ENCODE data around the gene MCEE. TPM values are rescaled to one million over a fixed set of nuclear protein-coding genes. Genes with fewer than 3 reads are reported as not detected.
A peak's percentile ranks its signal among the peaks of the same experiment; 100 is the strongest.

MCEE gene
- total RNA-seq, 4 donors from 2014 or later, result 10.3 to 24.1 (median 18.6) TPM; not detected in 1

DNA sequence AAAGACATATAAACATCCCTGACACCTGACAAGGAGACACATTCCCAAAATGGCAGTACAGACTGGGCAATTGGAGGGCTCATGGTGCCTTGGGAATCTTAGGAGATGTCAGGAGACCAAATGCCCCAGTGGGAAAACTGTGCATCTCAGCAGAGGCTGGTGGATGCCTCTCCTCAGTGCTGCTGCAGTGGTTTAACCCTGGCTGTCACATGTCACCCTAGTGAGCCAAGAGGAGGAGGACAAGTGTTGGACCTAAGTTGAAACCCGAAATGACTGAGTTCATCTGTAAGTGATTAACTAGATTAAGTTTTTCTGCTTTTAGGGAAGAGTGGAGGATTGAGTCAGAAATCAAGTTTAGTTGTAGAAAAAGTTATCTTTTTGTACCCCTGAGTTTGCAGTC, 66.8 kb downstream of the MCEE start:
- DNase-seq, result no peak
- Histone ChIP-seq H3K36me3 (no peaks in the 10 kb centered on the region), H3K9me3 (no peaks in the 10 kb centered on the region), H3K27ac (peak overlapping the region in 1 of 4 donors; percentile 76), H3K4me3 (no peak overlapping the region), H3K4me1 (peaks cover 4 to 9% (median 4%) of the 10 kb centered on the region in 4 donors), H3K27me3 (no peaks in the 10 kb centered on the region)
- TF ChIP-seq POLR2AphosphoS5 (IDR thresholded peaks at IDR 0.05) (no peak), POLR2A (IDR thresholded peaks at IDR 0.05) (no peak), EP300 (IDR thresholded peaks at IDR 0.05; ENCODE audit: low read depth) (no peak)
- TF ChIP-seq, protein P1, sequence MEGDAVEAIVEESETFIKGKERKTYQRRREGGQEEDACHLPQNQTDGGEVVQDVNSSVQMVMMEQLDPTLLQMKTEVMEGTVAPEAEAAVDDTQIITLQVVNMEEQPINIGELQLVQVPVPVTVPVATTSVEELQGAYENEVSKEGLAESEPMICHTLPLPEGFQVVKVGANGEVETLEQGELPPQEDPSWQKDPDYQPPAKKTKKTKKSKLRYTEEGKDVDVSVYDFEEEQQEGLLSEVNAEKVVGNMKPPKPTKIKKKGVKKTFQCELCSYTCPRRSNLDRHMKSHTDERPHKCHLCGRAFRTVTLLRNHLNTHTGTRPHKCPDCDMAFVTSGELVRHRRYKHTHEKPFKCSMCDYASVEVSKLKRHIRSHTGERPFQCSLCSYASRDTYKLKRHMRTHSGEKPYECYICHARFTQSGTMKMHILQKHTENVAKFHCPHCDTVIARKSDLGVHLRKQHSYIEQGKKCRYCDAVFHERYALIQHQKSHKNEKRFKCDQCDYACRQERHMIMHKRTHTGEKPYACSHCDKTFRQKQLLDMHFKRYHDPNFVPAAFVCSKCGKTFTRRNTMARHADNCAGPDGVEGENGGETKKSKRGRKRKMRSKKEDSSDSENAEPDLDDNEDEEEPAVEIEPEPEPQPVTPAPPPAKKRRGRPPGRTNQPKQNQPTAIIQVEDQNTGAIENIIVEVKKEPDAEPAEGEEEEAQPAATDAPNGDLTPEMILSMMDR (IDR thresholded peaks at IDR 0.05), result no peak
- intact Hi-C loops (cut with DNase I; ENCODE audit: low total_unique reads) (no loop called here), in situ Hi-C loops (cut with MboI; ENCODE audit: low pct_ligation_motif_present in 1 of 4, low pct_unique_long_range_greater_than_20kb in 1 of 4, low sequenced_read_pairs in 3 of 4) (no loop called here)
- WGBS, 2 donors (ENCODE audit: low coverage in 1 of 2), result 63 to 83% methylated on average over 1 of the region's 1 CpG

DNA sequence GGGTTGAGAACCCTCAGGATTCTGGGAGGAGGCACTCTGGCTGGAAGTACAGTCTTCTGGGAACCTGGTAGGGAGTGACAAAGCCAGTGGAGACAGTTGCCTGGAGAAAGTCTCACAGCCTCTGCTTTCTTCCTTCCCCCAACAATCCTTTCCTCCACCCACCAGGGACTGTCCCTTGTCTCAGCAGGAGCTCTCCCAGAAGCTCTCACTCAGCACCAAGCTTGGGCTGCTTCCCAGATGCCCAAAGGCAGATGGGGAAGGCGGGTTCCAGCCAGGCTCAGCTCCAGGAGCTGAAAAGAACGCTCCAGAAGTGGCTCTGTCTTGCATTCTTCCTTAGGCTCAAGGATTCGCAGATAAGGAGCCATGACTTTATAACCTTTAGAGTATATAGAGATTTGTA, 69.2 kb downstream of the MCEE start:
- Histone ChIP-seq H3K4me3 (no peak overlapping the region), H3K27ac (no peak overlapping the region), H3K27me3 (no peaks in the 10 kb centered on the region), H3K9me3 (no peaks in the 10 kb centered on the region), H3K36me3 (no peaks in the 10 kb centered on the region), H3K4me1 (no peaks in the 10 kb centered on the region)
- in situ Hi-C loops (cut with MboI; ENCODE audit: low pct_ligation_motif_present in 1 of 4, low pct_unique_long_range_greater_than_20kb in 1 of 4, low sequenced_read_pairs in 3 of 4) (no loop called here), intact Hi-C loops (cut with DNase I; ENCODE audit: low total_unique reads) (no loop called here)
- TF ChIP-seq POLR2AphosphoS5 (IDR thresholded peaks at IDR 0.05) (no peak), EP300 (IDR thresholded peaks at IDR 0.05; ENCODE audit: low read depth) (no peak)
- WGBS, 2 donors (ENCODE audit: low coverage in 1 of 2), result 70 to 100% methylated on average over 1 to 3 of the region's 3 CpGs
- DNase-seq, result no peak

DNA sequence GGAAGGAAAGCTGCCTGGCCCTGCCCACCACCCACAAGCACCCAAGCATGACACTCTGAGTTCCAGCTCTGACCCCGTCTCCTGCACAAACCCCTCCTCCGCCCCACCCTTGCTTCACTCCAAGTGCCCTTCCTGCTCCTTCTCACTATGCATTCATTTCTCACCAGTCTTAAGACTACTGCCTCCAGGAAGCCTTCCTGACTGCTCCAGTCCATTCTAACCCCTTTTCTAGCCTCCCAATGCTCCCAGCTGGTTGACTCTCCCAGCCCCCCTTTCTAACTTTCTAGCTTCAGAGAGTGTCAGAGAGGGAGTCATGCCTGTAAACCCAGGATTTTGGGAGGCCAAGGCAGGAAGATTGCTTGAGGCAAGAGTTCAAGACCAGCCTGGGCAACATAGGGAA, 69.8 kb downstream of the MCEE start:
- WGBS, 2 donors (ENCODE audit: low coverage in 1 of 2), result 87 to 100% methylated on average over 1 to 2 of the region's 2 CpGs
- Histone ChIP-seq H3K27me3 (no peaks in the 10 kb centered on the region), H3K36me3 (no peaks in the 10 kb centered on the region), H3K9me3 (no peaks in the 10 kb centered on the region), H3K27ac (no peak overlapping the region), H3K4me3 (no peak overlapping the region), H3K4me1 (no peaks in the 10 kb centered on the region)
- in situ Hi-C loops (cut with MboI; ENCODE audit: low pct_ligation_motif_present in 1 of 4, low pct_unique_long_range_greater_than_20kb in 1 of 4, low sequenced_read_pairs in 3 of 4) (no loop called here), intact Hi-C loops (cut with DNase I; ENCODE audit: low total_unique reads) (no loop called here)
- no peak for DNase-seq
- TF ChIP-seq POLR2A (IDR thresholded peaks at IDR 0.05) (no peak), POLR2AphosphoS5 (IDR thresholded peaks at IDR 0.05) (no peak), EP300 (IDR thresholded peaks at IDR 0.05; ENCODE audit: low read depth) (no peak)
- TF ChIP-seq, protein P1 (IDR thresholded peaks at IDR 0.05), result no peak

Small RNA genes lying within 50 kb of the gene (small RNA-seq; reads per million reads assigned to genes)
- 0 reads per million in 4 donors for gene AC007881.1

Other genes with a start within 250 kb of the MCEE start
- gene VAX2, start 229.7 kb downstream of the MCEE start, total RNA-seq, result not detected
- gene ATP6V1B1, start 194.3 kb downstream of the MCEE start, total RNA-seq, result not detected
- 1 to 10 TPM in 1 of 4 donors, under 1 TPM in 1, not detected in 2; 0.96 to 1.7 TPM for gene ANKRD53, start 151.6 kb downstream of the MCEE start, total RNA-seq
- gene TEX261, start 135.4 kb downstream of the MCEE start, total RNA-seq, result 10 to 100 TPM; 14.6 to 34.5 (median 30.5) TPM
- gene NAGK, start 61.6 kb downstream of the MCEE start, total RNA-seq, result 100 to 1,000 TPM in 1 of 4 donors, 10 to 100 TPM in 3; 58.0 to 125 (median 67.6) TPM
- gene MPHOSPH10, start 405 bp upstream of the MCEE start, total RNA-seq, result 10 to 100 TPM in 3 of 4 donors, 1 to 10 TPM in 1; 7.5 to 22.9 (median 12.8) TPM
- 1 to 10 TPM; 1.2 to 7.0 (median 3.6) TPM for gene PAIP2B, start 96.9 kb upstream of the MCEE start, total RNA-seq
- gene ZNF638, start 201.6 kb upstream of the MCEE start, total RNA-seq, result 100 to 1,000 TPM in 3 of 4 donors, 10 to 100 TPM in 1; 99.9 to 181 (median 142) TPM